ENCODE data around the gene CENPP. TPM values are rescaled to one million over a fixed set of nuclear protein-coding genes. Genes with fewer than 3 reads are reported as not detected.

Gene CENPP
- total and polyA plus RNA-seq, 4 donors = 0.62 to 8.7 (median 1.3) TPM

DNA sequence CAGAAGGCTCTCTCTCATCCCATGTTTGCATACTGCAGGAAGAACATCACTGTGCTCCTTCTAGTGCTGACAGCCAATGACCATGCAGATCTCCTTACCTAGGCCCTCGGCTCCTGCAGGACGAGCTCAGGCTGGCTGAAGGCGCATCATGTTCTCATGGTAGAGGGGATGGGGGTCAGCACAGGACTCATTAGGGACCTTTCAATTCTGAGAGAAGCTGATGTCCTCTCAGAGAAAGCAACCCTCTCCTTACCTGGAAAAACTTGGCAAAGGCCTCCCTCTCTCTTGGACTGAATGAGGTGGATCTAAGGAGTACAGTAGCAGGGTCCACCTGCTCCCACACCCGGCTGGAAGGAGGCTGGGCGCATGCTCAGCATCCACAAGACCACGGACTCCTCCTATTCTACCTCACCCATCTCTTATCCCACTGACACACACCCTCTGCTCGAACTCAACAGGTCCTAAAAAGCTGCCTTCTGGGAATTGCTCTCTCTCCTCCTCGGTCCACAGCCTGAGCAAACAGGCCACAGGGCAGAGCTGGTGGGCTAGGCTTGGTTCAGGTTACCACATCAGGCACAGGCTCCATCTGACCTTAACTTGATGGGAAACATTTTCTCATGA is 341.3 kb downstream of the CENPP start:
- no peak for DNase-seq (ENCODE audit: low spot score)
- Histone ChIP-seq H3K4me1 (ENCODE audit: control insufficient read depth in 4 of 4, insufficient read depth in 4 of 4, low read length in 3 of 4) (peaks cover 11 to 37% (median 29%) of the 10 kb centered on the region in 4 donors), H3K27me3 (ENCODE audit: control insufficient read depth in 4 of 4, insufficient read depth in 4 of 4, low read length in 3 of 4) (no peaks in the 10 kb centered on the region), H3K36me3 (ENCODE audit: control insufficient read depth in 4 of 4, insufficient read depth in 3 of 4, low read depth in 1 of 4, low read length in 3 of 4) (peaks cover 0 to 2% (median 0%) of the 10 kb centered on the region in 4 donors), H3K9ac (ENCODE audit: low read depth in 1 of 2, low read length in 2 of 2) (no peak overlapping the region), H3K4me3 (ENCODE audit: low read depth in 1 of 3, low read length in 3 of 3) (no peak overlapping the region), H3K9me3 (ENCODE audit: control insufficient read depth in 4 of 4, low read length in 3 of 4) (no peaks in the 10 kb centered on the region), H3K27ac (ENCODE audit: low read depth in 1 of 2, low read length in 2 of 2) (no peak overlapping the region)
- TF ChIP-seq, protein P1, sequence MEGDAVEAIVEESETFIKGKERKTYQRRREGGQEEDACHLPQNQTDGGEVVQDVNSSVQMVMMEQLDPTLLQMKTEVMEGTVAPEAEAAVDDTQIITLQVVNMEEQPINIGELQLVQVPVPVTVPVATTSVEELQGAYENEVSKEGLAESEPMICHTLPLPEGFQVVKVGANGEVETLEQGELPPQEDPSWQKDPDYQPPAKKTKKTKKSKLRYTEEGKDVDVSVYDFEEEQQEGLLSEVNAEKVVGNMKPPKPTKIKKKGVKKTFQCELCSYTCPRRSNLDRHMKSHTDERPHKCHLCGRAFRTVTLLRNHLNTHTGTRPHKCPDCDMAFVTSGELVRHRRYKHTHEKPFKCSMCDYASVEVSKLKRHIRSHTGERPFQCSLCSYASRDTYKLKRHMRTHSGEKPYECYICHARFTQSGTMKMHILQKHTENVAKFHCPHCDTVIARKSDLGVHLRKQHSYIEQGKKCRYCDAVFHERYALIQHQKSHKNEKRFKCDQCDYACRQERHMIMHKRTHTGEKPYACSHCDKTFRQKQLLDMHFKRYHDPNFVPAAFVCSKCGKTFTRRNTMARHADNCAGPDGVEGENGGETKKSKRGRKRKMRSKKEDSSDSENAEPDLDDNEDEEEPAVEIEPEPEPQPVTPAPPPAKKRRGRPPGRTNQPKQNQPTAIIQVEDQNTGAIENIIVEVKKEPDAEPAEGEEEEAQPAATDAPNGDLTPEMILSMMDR (IDR thresholded peaks at IDR 0.05; ENCODE audit: low read depth, low read length, missing input control) = no peak
- TF ChIP-seq, protein P2, sequence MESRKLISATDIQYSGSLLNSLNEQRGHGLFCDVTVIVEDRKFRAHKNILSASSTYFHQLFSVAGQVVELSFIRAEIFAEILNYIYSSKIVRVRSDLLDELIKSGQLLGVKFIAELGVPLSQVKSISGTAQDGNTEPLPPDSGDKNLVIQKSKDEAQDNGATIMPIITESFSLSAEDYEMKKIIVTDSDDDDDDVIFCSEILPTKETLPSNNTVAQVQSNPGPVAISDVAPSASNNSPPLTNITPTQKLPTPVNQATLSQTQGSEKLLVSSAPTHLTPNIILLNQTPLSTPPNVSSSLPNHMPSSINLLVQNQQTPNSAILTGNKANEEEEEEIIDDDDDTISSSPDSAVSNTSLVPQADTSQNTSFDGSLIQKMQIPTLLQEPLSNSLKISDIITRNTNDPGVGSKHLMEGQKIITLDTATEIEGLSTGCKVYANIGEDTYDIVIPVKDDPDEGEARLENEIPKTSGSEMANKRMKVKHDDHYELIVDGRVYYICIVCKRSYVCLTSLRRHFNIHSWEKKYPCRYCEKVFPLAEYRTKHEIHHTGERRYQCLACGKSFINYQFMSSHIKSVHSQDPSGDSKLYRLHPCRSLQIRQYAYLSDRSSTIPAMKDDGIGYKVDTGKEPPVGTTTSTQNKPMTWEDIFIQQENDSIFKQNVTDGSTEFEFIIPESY (IDR thresholded peaks at IDR 0.05) = no peak
- TF ChIP-seq EGR1 (IDR thresholded peaks at IDR 0.05; ENCODE audit: low read depth in 2 of 2) (no peak), RAD21 (IDR thresholded peaks at IDR 0.05) (no peak), SP1 (IDR thresholded peaks at IDR 0.05) (no peak), NR2F2 (IDR thresholded peaks at IDR 0.05) (no peak), JUND (IDR thresholded peaks at IDR 0.05) (no peak), FOXA2 (IDR thresholded peaks at IDR 0.05) (no peak)
- TF ChIP-seq, protein P3, sequence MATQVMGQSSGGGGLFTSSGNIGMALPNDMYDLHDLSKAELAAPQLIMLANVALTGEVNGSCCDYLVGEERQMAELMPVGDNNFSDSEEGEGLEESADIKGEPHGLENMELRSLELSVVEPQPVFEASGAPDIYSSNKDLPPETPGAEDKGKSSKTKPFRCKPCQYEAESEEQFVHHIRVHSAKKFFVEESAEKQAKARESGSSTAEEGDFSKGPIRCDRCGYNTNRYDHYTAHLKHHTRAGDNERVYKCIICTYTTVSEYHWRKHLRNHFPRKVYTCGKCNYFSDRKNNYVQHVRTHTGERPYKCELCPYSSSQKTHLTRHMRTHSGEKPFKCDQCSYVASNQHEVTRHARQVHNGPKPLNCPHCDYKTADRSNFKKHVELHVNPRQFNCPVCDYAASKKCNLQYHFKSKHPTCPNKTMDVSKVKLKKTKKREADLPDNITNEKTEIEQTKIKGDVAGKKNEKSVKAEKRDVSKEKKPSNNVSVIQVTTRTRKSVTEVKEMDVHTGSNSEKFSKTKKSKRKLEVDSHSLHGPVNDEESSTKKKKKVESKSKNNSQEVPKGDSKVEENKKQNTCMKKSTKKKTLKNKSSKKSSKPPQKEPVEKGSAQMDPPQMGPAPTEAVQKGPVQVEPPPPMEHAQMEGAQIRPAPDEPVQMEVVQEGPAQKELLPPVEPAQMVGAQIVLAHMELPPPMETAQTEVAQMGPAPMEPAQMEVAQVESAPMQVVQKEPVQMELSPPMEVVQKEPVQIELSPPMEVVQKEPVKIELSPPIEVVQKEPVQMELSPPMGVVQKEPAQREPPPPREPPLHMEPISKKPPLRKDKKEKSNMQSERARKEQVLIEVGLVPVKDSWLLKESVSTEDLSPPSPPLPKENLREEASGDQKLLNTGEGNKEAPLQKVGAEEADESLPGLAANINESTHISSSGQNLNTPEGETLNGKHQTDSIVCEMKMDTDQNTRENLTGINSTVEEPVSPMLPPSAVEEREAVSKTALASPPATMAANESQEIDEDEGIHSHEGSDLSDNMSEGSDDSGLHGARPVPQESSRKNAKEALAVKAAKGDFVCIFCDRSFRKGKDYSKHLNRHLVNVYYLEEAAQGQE (IDR thresholded peaks at IDR 0.05) = no peak
- 93% methylated on average over 8 of the region's 8 CpGs for WGBS

DNA sequence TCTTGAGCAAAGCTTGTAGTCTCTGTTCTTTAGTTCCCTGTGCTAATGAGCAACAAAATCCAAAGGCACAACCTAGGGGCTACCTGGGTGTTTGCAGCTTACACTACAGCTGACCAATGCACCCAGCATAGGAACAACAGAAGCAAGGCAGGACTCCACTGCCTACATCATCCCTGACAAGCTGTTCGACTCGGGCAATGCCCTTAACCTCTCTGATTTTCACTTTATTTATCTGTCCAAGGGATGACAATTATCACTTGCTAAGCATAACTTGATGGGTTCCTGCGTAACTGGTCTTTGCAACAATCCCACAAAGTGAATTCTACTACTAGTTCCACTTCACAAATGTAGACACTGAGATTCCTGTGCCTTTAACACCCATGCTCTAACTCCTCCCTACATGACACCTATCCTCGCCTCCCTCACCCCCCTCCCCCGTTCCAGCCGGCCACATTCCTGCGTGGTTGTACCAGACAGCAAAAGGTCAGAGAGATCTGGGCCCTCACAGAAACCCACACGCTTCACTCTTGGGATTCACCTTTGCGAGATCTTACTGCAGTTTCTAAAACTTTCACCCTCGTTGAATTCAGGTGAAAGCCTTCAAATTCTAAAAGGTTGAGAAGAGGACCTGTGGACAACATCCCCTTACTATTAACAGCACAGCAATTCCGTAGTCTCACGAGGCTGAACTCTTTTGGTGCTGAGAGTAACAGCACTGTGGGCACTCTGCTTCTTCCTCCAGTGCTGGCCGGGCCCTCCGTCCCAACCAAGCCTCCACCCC is 343.2 kb downstream of the CENPP start:
- Histone ChIP-seq H3K27ac (ENCODE audit: low read depth in 1 of 2, low read length in 2 of 2) (peak overlapping the region; percentile 88 to 93), H3K36me3 (ENCODE audit: control insufficient read depth in 4 of 4, insufficient read depth in 3 of 4, low read depth in 1 of 4, low read length in 3 of 4) (no peaks in the 10 kb centered on the region), H3K9ac (ENCODE audit: low read depth in 1 of 2, low read length in 2 of 2) (peak overlapping the region; percentile 42 to 91), H3K27me3 (ENCODE audit: control insufficient read depth in 4 of 4, insufficient read depth in 4 of 4, low read length in 3 of 4) (no peaks in the 10 kb centered on the region), H3K4me3 (ENCODE audit: low read depth in 1 of 3, low read length in 3 of 3) (peak overlapping the region; percentile 83 to 100 (median 84)), H3K9me3 (ENCODE audit: control insufficient read depth in 4 of 4, low read length in 3 of 4) (no peaks in the 10 kb centered on the region), H3K4me1 (ENCODE audit: control insufficient read depth in 4 of 4, insufficient read depth in 4 of 4, low read length in 3 of 4) (peaks cover 11 to 37% (median 29%) of the 10 kb centered on the region in 4 donors)
- DNase-seq (ENCODE audit: low spot score) = peak; percentile 52
- WGBS = 20% methylated on average over 14 of the region's 14 CpGs
- TF ChIP-seq YY1 (IDR thresholded peaks at IDR 0.05) = no peak
- no peak for TF ChIP-seq EGR1 (IDR thresholded peaks at IDR 0.05; ENCODE audit: low read depth in 2 of 2)
- TF ChIP-seq, protein P4, sequence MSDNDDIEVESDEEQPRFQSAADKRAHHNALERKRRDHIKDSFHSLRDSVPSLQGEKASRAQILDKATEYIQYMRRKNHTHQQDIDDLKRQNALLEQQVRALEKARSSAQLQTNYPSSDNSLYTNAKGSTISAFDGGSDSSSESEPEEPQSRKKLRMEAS (IDR thresholded peaks at IDR 0.05) = no peak
- TF ChIP-seq, protein P2 (IDR thresholded peaks at IDR 0.05) = no peak
- TF ChIP-seq JUND (IDR thresholded peaks at IDR 0.05) = no peak
- no peak for TF ChIP-seq HNF4G (IDR thresholded peaks at IDR 0.05)
- no peak for TF ChIP-seq NR2F2 (IDR thresholded peaks at IDR 0.05)
- no peak for TF ChIP-seq FOXA2 (IDR thresholded peaks at IDR 0.05)
- TF ChIP-seq, protein P1 (IDR thresholded peaks at IDR 0.05; ENCODE audit: low read depth, low read length, missing input control) = no peak
- no peak for TF ChIP-seq RAD21 (IDR thresholded peaks at IDR 0.05)
- TF ChIP-seq SP1 (IDR thresholded peaks at IDR 0.05) = peak; percentile 26
